Astrocyte (in vitro differentiated cells and primary cell): ENCODE results near the gene ATF6. TPM values are rescaled to one million over a fixed set of nuclear protein-coding genes. Genes with fewer than 3 reads are reported as not detected.
"Not testable (repeated sequence)": the region's sequence is repeated elsewhere in the genome, so short reads cannot be mapped to it uniquely, and the experiment has no call there.

ENCODE experiments used
- DNase-seq: peaks from one replicate; pipeline ENCODE4 v3.0.0-alpha.2; 2010; ENCODE audit warnings: low read depth
- FAIRE-seq: peaks from 2 replicates; lab custom pipeline; 2011; peaks lifted over from hg19 to GRCh38; lab: Jason Lieb, UNC
- H2AFZ ChIP-seq: 2 replicates; pipeline ENCODE4 v1.6.0; 2012; ENCODE audit warnings: low read depth, low read length, inconsistent platforms
- H3K27ac ChIP-seq: 2 replicates; pipeline ENCODE4 v1.5.1; 2011; ENCODE audit warnings: low read depth, low read length, inconsistent platforms
- H3K27me3 ChIP-seq: 2 replicates; pipeline ENCODE4 v1.6.0; 2011; ENCODE audit warnings: low read length, inconsistent platforms; ENCODE audit not compliant: insufficient read depth
- H3K36me3 ChIP-seq: 2 replicates; pipeline ENCODE4 v1.5.1; 2011; ENCODE audit warnings: low read length, inconsistent platforms; ENCODE audit not compliant: insufficient read depth
- H3K4me1 ChIP-seq: 2 replicates; pipeline ENCODE4 v1.5.1; 2011; ENCODE audit warnings: low read length, inconsistent platforms; ENCODE audit not compliant: insufficient read depth
- H3K4me2 ChIP-seq: 2 replicates; pipeline ENCODE4 v1.6.0; 2012; ENCODE audit warnings: low read length, inconsistent platforms
- H3K4me3 ChIP-seq: 2 replicates; pipeline ENCODE4 v1.5.1; 2011; ENCODE audit warnings: low read depth, mild to moderate bottlenecking, low read length, inconsistent platforms; ENCODE audit not compliant: insufficient read depth
- H3K79me2 ChIP-seq: 2 replicates; pipeline ENCODE4 v1.6.0; 2012; ENCODE audit warnings: mild to moderate bottlenecking, low read length, inconsistent platforms; ENCODE audit not compliant: insufficient read depth
- H3K9ac ChIP-seq: 2 replicates; pipeline ENCODE4 v1.6.0; 2012; ENCODE audit warnings: mild to moderate bottlenecking, low read length, inconsistent platforms
- H3K9me3 ChIP-seq: 2 replicates; pipeline ENCODE4 v1.5.1; 2012; ENCODE audit warnings: low read depth, mild to moderate bottlenecking, low read length, inconsistent platforms; ENCODE audit not compliant: insufficient read depth
- H4K20me1 ChIP-seq: 2 replicates; pipeline ENCODE4 v1.6.0; 2012; ENCODE audit warnings: low read length, inconsistent platforms; ENCODE audit not compliant: insufficient read depth
- H3K27ac Mint-ChIP-seq: one replicate; pipeline ENCODE4 v1.8.0; 2021; ENCODE audit warnings: mild to moderate bottlenecking, mixed read lengths; ENCODE audit not compliant: unreplicated experiment
- H3K27me3 Mint-ChIP-seq: one replicate; pipeline ENCODE4 v1.8.0; 2021; ENCODE audit warnings: low read depth, mixed read lengths; ENCODE audit not compliant: unreplicated experiment
- H3K36me3 Mint-ChIP-seq: one replicate; pipeline ENCODE4 v1.8.0; 2021; ENCODE audit warnings: low read depth, mixed read lengths; ENCODE audit not compliant: unreplicated experiment
- H3K4me1 Mint-ChIP-seq: one replicate; pipeline ENCODE4 v1.8.0; 2021; ENCODE audit warnings: low read depth, mixed read lengths; ENCODE audit not compliant: unreplicated experiment
- H3K4me3 Mint-ChIP-seq: one replicate; pipeline ENCODE4 v1.8.0; 2021; ENCODE audit warnings: mild to moderate bottlenecking, moderate library complexity, mixed read lengths; ENCODE audit not compliant: unreplicated experiment
- H3K9me3 Mint-ChIP-seq: one replicate; pipeline ENCODE4 v1.8.0; 2021; ENCODE audit warnings: mild to moderate bottlenecking, mixed read lengths; ENCODE audit not compliant: unreplicated experiment
- EZH2 ChIP-seq: IDR thresholded peaks from 2 replicates; pipeline ENCODE4 v1.6.1; 2012; ENCODE audit warnings: mild to moderate bottlenecking, low read length, inconsistent platforms; ENCODE audit not compliant: insufficient read depth
- total RNA-seq: library from RNA; stranded (reverse); gene quantifications from 2 replicates; pipeline ENCODE4 v1.2.1, GENCODE V29; 2021
- TF ChIP-seq, protein P1 (sequence below): IDR thresholded peaks from 2 replicates; pipeline ENCODE4 v1.5.1; 2011; ENCODE audit warnings: low read depth, mild to moderate bottlenecking, inconsistent platforms, low read length, moderate library complexity; ENCODE audit not compliant: insufficient read depth

Gene ATF6
- total RNA-seq, 1 donor from 2014 or later = 25.4 TPM

DNA sequence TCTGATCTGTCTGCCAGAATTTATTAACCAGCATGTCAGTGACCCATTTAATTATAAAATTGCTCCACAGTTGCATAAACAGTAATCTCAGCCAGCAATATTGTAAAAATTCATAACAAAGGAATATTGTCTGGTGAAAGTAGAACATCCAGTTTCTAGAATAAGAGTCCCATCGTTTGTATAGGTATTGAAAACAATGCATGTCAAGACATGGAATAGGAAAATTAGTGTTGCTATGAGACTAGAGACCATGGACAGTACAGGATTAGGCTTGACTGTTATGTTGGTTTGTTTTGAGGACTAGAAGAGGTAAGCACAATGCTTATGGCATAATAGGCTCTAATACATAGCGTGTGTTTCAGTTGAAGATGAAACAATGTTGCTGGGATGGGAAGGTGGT is 37.1 kb downstream of the ATF6 start:
- H3K9me3 ChIP-seq = no peaks in the 10 kb centered on the region
- H3K36me3 ChIP-seq = peaks cover 3% of the 10 kb centered on the region
- no peaks in the 10 kb centered on the region for H4K20me1 ChIP-seq
- Mint-ChIP-seq H3K27ac (no peak overlapping the region), H3K36me3 (peaks cover 1% of the 10 kb centered on the region), H3K4me3 (no peak overlapping the region), H3K9me3 (no peaks in the 10 kb centered on the region), H3K27me3 (no peaks in the 10 kb centered on the region), H3K4me1 (peaks cover 5% of the 10 kb centered on the region)
- no peaks in the 10 kb centered on the region for H3K79me2 ChIP-seq
- H3K4me3 ChIP-seq = no peak overlapping the region
- TF ChIP-seq, protein P1, sequence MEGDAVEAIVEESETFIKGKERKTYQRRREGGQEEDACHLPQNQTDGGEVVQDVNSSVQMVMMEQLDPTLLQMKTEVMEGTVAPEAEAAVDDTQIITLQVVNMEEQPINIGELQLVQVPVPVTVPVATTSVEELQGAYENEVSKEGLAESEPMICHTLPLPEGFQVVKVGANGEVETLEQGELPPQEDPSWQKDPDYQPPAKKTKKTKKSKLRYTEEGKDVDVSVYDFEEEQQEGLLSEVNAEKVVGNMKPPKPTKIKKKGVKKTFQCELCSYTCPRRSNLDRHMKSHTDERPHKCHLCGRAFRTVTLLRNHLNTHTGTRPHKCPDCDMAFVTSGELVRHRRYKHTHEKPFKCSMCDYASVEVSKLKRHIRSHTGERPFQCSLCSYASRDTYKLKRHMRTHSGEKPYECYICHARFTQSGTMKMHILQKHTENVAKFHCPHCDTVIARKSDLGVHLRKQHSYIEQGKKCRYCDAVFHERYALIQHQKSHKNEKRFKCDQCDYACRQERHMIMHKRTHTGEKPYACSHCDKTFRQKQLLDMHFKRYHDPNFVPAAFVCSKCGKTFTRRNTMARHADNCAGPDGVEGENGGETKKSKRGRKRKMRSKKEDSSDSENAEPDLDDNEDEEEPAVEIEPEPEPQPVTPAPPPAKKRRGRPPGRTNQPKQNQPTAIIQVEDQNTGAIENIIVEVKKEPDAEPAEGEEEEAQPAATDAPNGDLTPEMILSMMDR = no peak
- TF ChIP-seq EZH2 = no peak
- no peak for FAIRE-seq
- H3K4me2 ChIP-seq = no peak overlapping the region
- H3K27ac ChIP-seq = no peak overlapping the region
- H2AFZ ChIP-seq = no peak overlapping the region
- no peak for DNase-seq
- H3K9ac ChIP-seq = no peak overlapping the region
- H3K4me1 ChIP-seq = no peaks in the 10 kb centered on the region
- no peaks in the 10 kb centered on the region for H3K27me3 ChIP-seq

DNA sequence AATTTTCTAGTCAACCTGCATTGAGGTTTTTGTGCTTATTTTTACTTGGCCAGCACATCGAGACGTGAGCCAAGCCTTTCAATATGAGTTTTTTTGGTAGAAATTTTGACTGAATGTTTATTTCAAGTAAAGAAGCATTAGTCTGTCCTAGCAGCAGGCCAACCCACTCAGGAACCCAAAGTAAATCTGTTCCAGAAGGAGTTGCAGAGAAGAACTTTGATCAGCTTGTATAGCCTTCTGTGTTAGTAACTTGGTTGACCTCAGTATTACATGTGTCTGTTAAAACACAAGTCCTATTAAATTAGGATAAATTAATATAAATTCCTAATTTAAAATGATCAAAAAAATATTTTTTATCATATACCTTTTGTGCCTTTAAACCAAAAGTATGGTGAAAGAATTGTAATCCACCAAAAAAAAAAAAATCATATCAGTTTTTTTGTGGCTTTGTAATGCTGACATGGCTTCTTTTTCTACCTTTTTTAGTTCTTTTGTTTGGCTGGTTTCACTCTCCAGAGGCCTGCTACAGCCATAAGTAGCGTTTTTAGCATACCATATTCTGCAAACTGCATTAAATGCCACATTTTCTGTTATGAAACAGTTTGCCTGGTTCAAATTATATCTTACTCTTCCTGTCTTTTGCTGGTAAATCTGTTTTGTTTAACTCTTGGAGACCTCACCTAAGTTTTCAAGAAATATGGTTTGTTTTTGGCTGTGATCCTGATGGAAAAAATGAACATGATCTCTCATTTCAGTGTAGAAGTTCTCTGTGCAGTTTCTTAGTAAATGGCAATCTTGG is 39.5 kb downstream of the ATF6 start:
- Mint-ChIP-seq H3K4me1 (peaks cover 5% of the 10 kb centered on the region), H3K27me3 (no peaks in the 10 kb centered on the region)
- peaks cover 6% of the 10 kb centered on the region for H3K36me3 ChIP-seq

DNA sequence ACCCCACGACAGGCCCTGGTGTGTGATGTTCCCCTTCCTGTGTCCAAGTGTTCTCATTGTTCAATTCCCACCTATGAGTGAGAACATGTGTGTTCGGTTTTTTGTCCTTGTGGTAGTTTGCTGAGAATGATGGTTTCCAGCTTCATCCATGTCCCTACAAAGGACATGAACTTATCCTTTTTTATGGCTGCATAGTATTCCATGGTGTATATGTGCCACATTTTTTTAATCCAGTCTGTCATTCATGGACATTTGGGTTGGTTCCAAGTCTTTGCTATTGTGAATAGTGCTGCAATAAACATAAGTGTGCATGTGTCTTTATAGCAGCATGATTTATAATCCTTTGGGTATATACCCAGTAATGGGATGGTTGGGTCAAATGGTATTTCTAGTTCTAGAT is 43.1 kb downstream of the ATF6 start:
- H3K36me3 Mint-ChIP-seq = peaks cover 16% of the 10 kb centered on the region
- not testable (repeated sequence) for H3K4me3 Mint-ChIP-seq, H3K4me1 Mint-ChIP-seq, H4K20me1 ChIP-seq, H3K27ac Mint-ChIP-seq, H3K79me2 ChIP-seq, H3K4me2 ChIP-seq, H3K27me3 ChIP-seq, H3K27ac ChIP-seq, H3K9ac ChIP-seq, H2AFZ ChIP-seq, H3K36me3 ChIP-seq, H3K9me3 ChIP-seq, H3K4me1 ChIP-seq, FAIRE-seq, H3K9me3 Mint-ChIP-seq, DNase-seq, H3K4me3 ChIP-seq, H3K27me3 Mint-ChIP-seq

More for the DNA sequence above, 39.5 kb downstream of the ATF6 start:
- DNase-seq (no peak), FAIRE-seq (no peak)
- Histone ChIP-seq H3K4me2 (no peak overlapping the region), H3K4me1 (no peaks in the 10 kb centered on the region), H3K4me3 (no peak overlapping the region), H3K79me2 (no peaks in the 10 kb centered on the region), H3K27ac (no peak overlapping the region), H3K9ac (no peak overlapping the region), H3K27me3 (no peaks in the 10 kb centered on the region), H4K20me1 (no peaks in the 10 kb centered on the region), H3K9me3 (peaks cover under 1% of the 10 kb centered on the region), H2AFZ (no peak overlapping the region)
- peaks cover 14% of the 10 kb centered on the region for H3K36me3 Mint-ChIP-seq
- H3K9me3 Mint-ChIP-seq = peaks cover 5% of the 10 kb centered on the region
- TF ChIP-seq EZH2 = no peak
- no peak overlapping the region for H3K4me3 Mint-ChIP-seq
- no peak overlapping the region for H3K27ac Mint-ChIP-seq

DNA sequence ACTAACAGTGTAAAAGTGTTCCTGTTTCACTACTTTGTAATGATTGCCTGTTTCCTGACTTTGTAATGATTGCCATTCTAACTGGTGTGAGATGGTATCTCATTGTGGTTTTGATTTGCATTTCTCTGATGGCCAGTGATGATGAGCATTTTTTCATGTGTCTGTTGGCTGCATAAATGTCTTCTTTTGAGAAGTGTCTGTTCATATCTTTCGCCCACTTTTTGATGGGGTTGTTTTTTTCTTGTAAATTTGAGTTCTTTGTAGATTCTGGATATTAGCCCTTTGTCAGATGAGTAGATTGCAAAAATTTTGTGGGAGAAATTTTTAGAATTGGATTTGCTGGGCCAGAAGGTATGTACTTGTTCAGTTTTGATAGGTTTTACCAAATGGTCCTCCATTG is 43.5 kb downstream of the ATF6 start:
- peaks cover 16% of the 10 kb centered on the region for H3K36me3 Mint-ChIP-seq
- not testable (repeated sequence) for H3K4me3 ChIP-seq, H3K4me2 ChIP-seq, H3K79me2 ChIP-seq, FAIRE-seq, H3K4me1 Mint-ChIP-seq, H2AFZ ChIP-seq, H3K27ac ChIP-seq, H3K9me3 Mint-ChIP-seq, H3K27ac Mint-ChIP-seq, H3K9ac ChIP-seq, H3K4me3 Mint-ChIP-seq, H3K27me3 Mint-ChIP-seq, H3K36me3 ChIP-seq, DNase-seq, H4K20me1 ChIP-seq, H3K27me3 ChIP-seq, H3K9me3 ChIP-seq, H3K4me1 ChIP-seq
